ENCODE data around the gene PRSS36. TPM values are rescaled to one million over a fixed set of nuclear protein-coding genes. Genes with fewer than 3 reads are reported as not detected.
"Not testable (repeated sequence)": the region's sequence is repeated elsewhere in the genome, so short reads cannot be mapped to it uniquely, and the experiment has no call there.

PRSS36 gene
- total RNA-seq, 1 experiment from 2014 or later, result 1.6 TPM

DNA sequence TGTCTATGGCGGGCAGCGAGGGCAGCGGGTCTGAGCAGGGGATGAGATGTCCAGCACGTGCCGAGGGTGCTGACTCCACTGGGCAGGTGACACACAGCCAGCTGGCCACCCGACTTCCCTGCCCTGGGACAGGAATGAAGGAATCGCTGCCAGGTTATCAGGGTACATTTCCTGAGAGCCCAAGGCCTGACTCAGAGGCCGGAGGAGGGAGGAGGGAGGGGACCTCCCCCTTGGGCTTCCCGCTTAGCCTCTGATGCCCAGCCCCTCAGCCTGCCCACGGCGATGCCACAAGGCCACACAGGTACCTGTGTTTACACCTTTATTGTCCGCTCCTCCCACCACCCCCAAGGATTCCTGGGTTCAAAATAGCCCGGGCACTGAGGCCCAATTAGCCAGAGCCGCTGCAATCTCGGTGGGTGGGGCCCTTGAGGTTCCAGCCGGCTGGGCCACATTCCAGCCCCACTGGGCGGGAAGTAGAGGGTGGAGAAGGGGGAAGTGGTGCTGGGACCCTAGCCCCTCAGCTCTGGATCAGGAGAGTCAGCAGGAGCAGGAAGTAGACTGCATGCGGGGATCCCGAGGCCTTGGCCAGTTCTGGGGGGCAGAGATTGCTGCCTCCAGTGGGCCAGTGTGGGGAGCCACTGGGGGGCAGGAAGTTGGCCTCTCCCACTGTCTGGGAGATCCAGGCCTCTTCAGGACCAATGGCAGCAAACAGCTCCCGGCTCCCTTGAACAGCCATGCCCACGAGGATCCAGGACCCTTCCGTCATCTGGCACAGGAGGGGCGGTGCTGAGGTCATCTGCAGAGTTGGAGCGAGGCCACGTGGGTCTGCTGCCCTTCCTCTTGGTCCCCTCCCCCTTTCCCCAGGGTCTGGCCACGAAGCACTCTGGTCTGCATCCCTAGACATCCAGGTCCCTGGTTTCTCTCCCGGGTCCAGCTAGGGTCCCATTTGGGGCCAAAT is 11.0 kb downstream of the PRSS36 start:
- peaks cover 32% of the 10 kb centered on the region for H3K4me1 Mint-ChIP-seq (ENCODE audit: low read depth, unreplicated experiment)

DNA sequence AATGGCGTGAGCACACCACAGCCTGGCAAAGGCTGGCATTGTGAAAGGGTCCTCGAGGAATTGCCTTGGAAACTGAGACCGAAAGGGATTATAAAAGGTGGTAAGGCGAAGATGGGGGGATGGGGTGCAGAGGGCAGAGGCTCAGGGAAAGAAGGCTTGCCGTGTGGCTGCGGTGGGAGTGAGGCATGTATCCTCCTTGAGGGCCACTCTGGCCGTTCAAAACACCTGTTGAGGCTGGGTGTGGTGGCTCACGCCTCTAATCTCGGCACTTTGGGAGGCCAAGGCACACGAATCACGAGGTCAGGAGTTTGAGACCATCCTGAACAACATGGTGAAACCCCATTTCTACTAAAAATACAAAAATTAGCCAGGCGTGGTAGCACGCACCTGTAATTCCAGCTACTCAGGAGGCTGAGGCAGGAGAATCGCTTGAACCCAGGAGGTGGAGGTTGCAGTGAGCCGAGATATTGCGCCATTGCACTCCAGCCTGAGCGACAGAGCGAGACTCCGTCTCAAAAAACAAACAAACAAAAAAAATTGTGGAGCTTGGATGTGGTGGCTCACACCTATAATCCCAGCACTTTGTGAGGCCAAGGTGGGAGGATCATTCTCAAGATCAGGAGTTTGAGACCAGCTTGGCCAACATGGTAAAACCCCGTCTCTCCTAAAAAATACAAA is 12.9 kb downstream of the PRSS36 start:
- H3K4me1 ChIP-seq, result peaks cover 87% of the 10 kb centered on the region
- CTCF ChIA-PET; H3K4me3 ChIP-seq (ENCODE audit: low read depth, low read length); H3K27me3 ChIP-seq (replicated peaks; ENCODE audit: control insufficient read depth, insufficient read depth, low read length); H3K36me3 ChIP-seq (ENCODE audit: control insufficient read depth, insufficient read depth, low read length); BruUV-seq (replicated peaks); H3K4me3 Mint-ChIP-seq (ENCODE audit: unreplicated experiment); DNase-seq; H3K9me3 Mint-ChIP-seq (ENCODE audit: unreplicated experiment); H3K27me3 Mint-ChIP-seq (ENCODE audit: insufficient read depth, unreplicated experiment); H3K9me3 ChIP-seq: not testable (repeated sequence)
- Mint-ChIP-seq H3K4me1 (ENCODE audit: low read depth, unreplicated experiment) (peaks cover 48% of the 10 kb centered on the region), H3K27ac (ENCODE audit: unreplicated experiment) (peak overlapping the region; percentile 75), H3K36me3 (ENCODE audit: insufficient read depth, unreplicated experiment) (peaks cover 60% of the 10 kb centered on the region)
- intact Hi-C loops (cut with micrococcal nuclease; ENCODE audit: unreplicated experiment), result loop anchor here (10.0 kb wide), 1 partner anchor 318 kb away; the partner anchor contains the start of gene ARMC5
- POLR2A ChIA-PET, result interaction anchor here (3.7 kb wide), 1 partner anchor 20 kb away, joined by 52 read pairs; the partner anchor contains the start of gene KAT8

More for the DNA sequence above, 11.0 kb downstream of the PRSS36 start:
- Mint-ChIP-seq H3K27me3 (ENCODE audit: insufficient read depth, unreplicated experiment) (no peaks in the 10 kb centered on the region), H3K9me3 (ENCODE audit: unreplicated experiment) (no peaks in the 10 kb centered on the region), H3K36me3 (ENCODE audit: insufficient read depth, unreplicated experiment) (peaks cover 42% of the 10 kb centered on the region), H3K27ac (ENCODE audit: unreplicated experiment) (peak overlapping the region; percentile 90), H3K4me3 (ENCODE audit: unreplicated experiment) (peak overlapping the region; percentile 49)
- peak; percentile 88 to 92 for DNase-seq
- POLR2A ChIA-PET, result interaction anchor here (1.6 kb wide), 1 partner anchor 21 kb away, joined by 18 read pairs; the partner anchor contains the start of gene KAT8
- Histone ChIP-seq H3K4me3 (ENCODE audit: low read depth, low read length) (0 out of 2 replicates have a peak overlapping the region, but pooled peaks have one; percentile 16), H3K27me3 (replicated peaks; ENCODE audit: control insufficient read depth, insufficient read depth, low read length) (no peaks in the 10 kb centered on the region), H3K4me1 (peaks cover 75% of the 10 kb centered on the region), H3K9me3 (no peaks in the 10 kb centered on the region), H3K36me3 (ENCODE audit: control insufficient read depth, insufficient read depth, low read length) (no peaks in the 10 kb centered on the region)
- CTCF ChIA-PET, result interaction anchor here (0.6 kb wide), 1 partner anchor 51 kb away, joined by 3 read pairs; no protein-coding TSS in a partner anchor
- TF ChIP-seq, protein P1, sequence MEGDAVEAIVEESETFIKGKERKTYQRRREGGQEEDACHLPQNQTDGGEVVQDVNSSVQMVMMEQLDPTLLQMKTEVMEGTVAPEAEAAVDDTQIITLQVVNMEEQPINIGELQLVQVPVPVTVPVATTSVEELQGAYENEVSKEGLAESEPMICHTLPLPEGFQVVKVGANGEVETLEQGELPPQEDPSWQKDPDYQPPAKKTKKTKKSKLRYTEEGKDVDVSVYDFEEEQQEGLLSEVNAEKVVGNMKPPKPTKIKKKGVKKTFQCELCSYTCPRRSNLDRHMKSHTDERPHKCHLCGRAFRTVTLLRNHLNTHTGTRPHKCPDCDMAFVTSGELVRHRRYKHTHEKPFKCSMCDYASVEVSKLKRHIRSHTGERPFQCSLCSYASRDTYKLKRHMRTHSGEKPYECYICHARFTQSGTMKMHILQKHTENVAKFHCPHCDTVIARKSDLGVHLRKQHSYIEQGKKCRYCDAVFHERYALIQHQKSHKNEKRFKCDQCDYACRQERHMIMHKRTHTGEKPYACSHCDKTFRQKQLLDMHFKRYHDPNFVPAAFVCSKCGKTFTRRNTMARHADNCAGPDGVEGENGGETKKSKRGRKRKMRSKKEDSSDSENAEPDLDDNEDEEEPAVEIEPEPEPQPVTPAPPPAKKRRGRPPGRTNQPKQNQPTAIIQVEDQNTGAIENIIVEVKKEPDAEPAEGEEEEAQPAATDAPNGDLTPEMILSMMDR (IDR thresholded peaks at IDR 0.05; ENCODE audit: insufficient read depth in 1 of 2, low read depth in 1 of 2, low read length in 1 of 2, severe bottlenecking in 1 of 2, unreplicated experiment in 1 of 2), result no peak
- BruUV-seq (replicated peaks), result TSS peak; percentile 64
- intact Hi-C loops (cut with micrococcal nuclease; ENCODE audit: unreplicated experiment), result loop anchor here (10.0 kb wide), 1 partner anchor 316 kb away; the partner anchor contains the start of gene ARMC5

DNA sequence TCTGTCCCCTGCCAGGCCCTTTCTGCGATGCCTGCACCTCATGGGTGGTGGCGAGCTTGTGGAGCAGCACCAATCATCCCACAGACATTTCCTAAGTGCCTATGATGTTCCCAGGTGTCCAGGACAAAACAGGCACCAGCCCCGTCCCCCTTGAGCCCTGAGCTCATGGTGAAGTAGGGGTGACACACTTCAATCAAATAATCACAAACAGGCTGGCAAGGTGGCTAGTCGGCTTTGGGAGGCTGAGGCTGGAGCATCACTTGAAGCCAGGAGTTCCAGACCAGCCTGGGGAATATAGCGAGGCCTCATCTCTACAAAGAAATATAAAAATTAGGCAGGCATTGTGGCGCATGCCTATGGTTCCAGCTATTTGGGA is 13.6 kb downstream of the PRSS36 start:
- intact Hi-C loops (cut with micrococcal nuclease; ENCODE audit: unreplicated experiment), result loop anchor here (10.0 kb wide), 1 partner anchor 319 kb away; the partner anchor contains the start of gene ARMC5
- no peaks in the 10 kb centered on the region for H3K9me3 ChIP-seq
- peaks cover 87% of the 10 kb centered on the region for H3K4me1 ChIP-seq
- H3K27me3 Mint-ChIP-seq (ENCODE audit: insufficient read depth, unreplicated experiment), result no peaks in the 10 kb centered on the region
- no peaks in the 10 kb centered on the region for H3K9me3 Mint-ChIP-seq (ENCODE audit: unreplicated experiment)
- ChIA-PET POLR2A (interaction anchor here (0.6 to 3.7 kb wide), 4 partner anchors 19 to 158 kb away, joined by 3 to 52 read pairs (median 4); partner anchors contain the start of genes KAT8, ZNF646 and ZNF668), CTCF (interaction anchor here (0.6 to 2.1 kb wide), 3 partner anchors 19 to 317 kb away, joined by 3 to 12 read pairs (median 4); partner anchors contain the start of genes HSD3B7 and KAT8)
- TF ChIP-seq, protein P1 (IDR thresholded peaks at IDR 0.05; ENCODE audit: insufficient read depth in 1 of 2, low read depth in 1 of 2, low read length in 1 of 2, severe bottlenecking in 1 of 2, unreplicated experiment in 1 of 2), result no peak
- peak overlapping the region; percentile 75 for H3K27ac Mint-ChIP-seq (ENCODE audit: unreplicated experiment)
- H3K4me1 Mint-ChIP-seq (ENCODE audit: low read depth, unreplicated experiment), result peaks cover 52% of the 10 kb centered on the region
- H3K27me3 ChIP-seq (replicated peaks; ENCODE audit: control insufficient read depth, insufficient read depth, low read length), result no peaks in the 10 kb centered on the region
- H3K4me3 ChIP-seq (ENCODE audit: low read depth, low read length), result no peak overlapping the region; the same call in 1 of the 2 replicates
- H3K4me3 Mint-ChIP-seq (ENCODE audit: unreplicated experiment), result peak overlapping the region; percentile 76
- DNase-seq, result no peak
- no TSS peak for BruUV-seq (replicated peaks)
- peaks cover 67% of the 10 kb centered on the region for H3K36me3 Mint-ChIP-seq (ENCODE audit: insufficient read depth, unreplicated experiment)
- peaks cover 6% of the 10 kb centered on the region for H3K36me3 ChIP-seq (ENCODE audit: control insufficient read depth, insufficient read depth, low read length)

Data from Caco-2 (cell line).